K562 (cell line): ENCODE measurements around the gene CYS1. TPM values are rescaled to one million over a fixed set of nuclear protein-coding genes. Genes with fewer than 3 reads are reported as not detected.

ENCODE experiments used
- ATAC-seq: fragments of 200-7000 bp; cut with Tn5 transposase; 3 replicates; pipeline ENCODE4 v1.9.1; 2020; ENCODE audit warnings: moderate library complexity
- BruUV-seq: library from RNA; stranded (reverse); fragments of 400-500 nt; replicated peaks from 2 replicates; lab custom pipeline; 2021; lab: Mats Ljungman, UMichigan
- CTCF ChIA-PET: fragments of 300-600 bp; formaldehyde crosslinking; extraction: SDS; loops from one replicate; lab custom pipeline; 2021; ENCODE audit warnings: low intra/inter-chr PET ratio; lab: Yijun Ruan, JAX
- POLR2A ChIA-PET: fragments of 300-600, 350-650 bp; sonication (Branson Sonifier 250); formaldehyde crosslinking; extraction: SDS; loops from one replicate; lab custom pipeline; 2021; ENCODE audit warnings: antibody characterized with exemption, inconsistent platforms; lab: Yijun Ruan, JAX
- DNase-seq, 4 experiments: peaks; one replicate each; pipeline versions ENCODE4 v3.0.0 to v3.0.0-alpha.2; 2011 to 2018; ENCODE audit warnings: low spot score in 3 of 4, mixed read lengths in 3 of 4; ENCODE audit errors: extremely low read depth in 1 of 4
- FAIRE-seq: peaks from 2 replicates; lab custom pipeline; 2011; peaks lifted over from hg19 to GRCh38; lab: Jason Lieb, UNC
- H2AFZ ChIP-seq: 2 replicates; pipeline ENCODE4 v1.6.0; 2011; ENCODE audit warnings: low read depth, low read length, control low read depth, inconsistent platforms
- H3K27ac ChIP-seq: fragments of 200-600 bp; 3 replicates; pipeline ENCODE4 v1.8.0; 2011; ENCODE audit warnings: low read depth, mild to moderate bottlenecking, control low read depth, inconsistent platforms, low read length, moderate library complexity, mixed read lengths; ENCODE audit errors: extremely low read depth
- H3K27me3 ChIP-seq, 2 experiments: fragments of 300-600 bp in 1 of 2; 2 replicates in 1 of 2; 3 replicates in 1 of 2; pipeline versions ENCODE4 v1.6.0 to v1.8.0; 2011; ENCODE audit warnings: inconsistent platforms in 2 of 2, low read length in 2 of 2, mild to moderate bottlenecking in 1 of 2, mixed read lengths in 1 of 2, moderate library complexity in 1 of 2; ENCODE audit not compliant: control insufficient read depth in 2 of 2, insufficient read depth in 2 of 2
- H3K36me3 ChIP-seq: fragments of 300-600 bp; 3 replicates; pipeline ENCODE4 v1.8.0; 2011; ENCODE audit warnings: mild to moderate bottlenecking, low read length, inconsistent platforms; ENCODE audit not compliant: control insufficient read depth, insufficient read depth
- H3K4me1 ChIP-seq, 2 experiments: fragments of 200-600 bp in 1 of 2; replicated peaks in 1 of 2; 2 replicates in 1 of 2; 3 replicates in 1 of 2; pipeline versions ENCODE4 v1.5.1 to v1.8.0; 2011; ENCODE audit warnings: inconsistent platforms in 2 of 2, low read length in 2 of 2, mild to moderate bottlenecking in 1 of 2, mixed read lengths in 1 of 2, moderate library complexity in 1 of 2; ENCODE audit not compliant: control insufficient read depth in 2 of 2, insufficient read depth in 2 of 2
- H3K4me2 ChIP-seq: 2 replicates; pipeline ENCODE4 v1.6.1; 2011; ENCODE audit warnings: low read length, control low read depth, inconsistent platforms, mixed read lengths; ENCODE audit not compliant: insufficient read depth
- H3K4me3 ChIP-seq: fragments of 200-600 bp; sonication (generic), shearing (Covaris generic); 2 replicates; pipeline ENCODE4 v1.5.1; 2016; ENCODE audit warnings: control low read depth, inconsistent platforms
- H3K79me2 ChIP-seq: fragments of 200-600 bp; 3 replicates; pipeline ENCODE4 v1.8.0; 2011; ENCODE audit warnings: low read length, inconsistent platforms; ENCODE audit not compliant: control insufficient read depth, insufficient read depth
- H3K9ac ChIP-seq, 2 experiments: 2 replicates each; pipeline versions ENCODE4 v1.6.0 to v1.6.1; 2011; ENCODE audit warnings: low read depth in 2 of 2, low read length in 2 of 2, control low read depth in 1 of 2, inconsistent platforms in 1 of 2, mild to moderate bottlenecking in 1 of 2, mixed read lengths in 1 of 2; ENCODE audit not compliant: insufficient read depth in 1 of 2
- H3K9me1 ChIP-seq: one replicate; pipeline ENCODE4 v1.6.0; 2011; ENCODE audit warnings: inconsistent platforms, mild to moderate bottlenecking, low read length, moderate library complexity; ENCODE audit not compliant: control insufficient read depth, insufficient read depth
- H3K9me3 ChIP-seq: replicated peaks from 2 replicates; pipeline ENCODE4 v1.5.1; 2011; ENCODE audit warnings: low read depth, low read length, inconsistent platforms; ENCODE audit not compliant: control insufficient read depth, insufficient read depth
- H4K20me1 ChIP-seq: replicated peaks from 2 replicates; pipeline ENCODE4 v1.6.1; 2011; ENCODE audit warnings: low read length, inconsistent platforms, mixed read lengths; ENCODE audit not compliant: control insufficient read depth, insufficient read depth
- CHD2 ChIP-seq: IDR thresholded peaks from 2 replicates; pipeline ENCODE4 v1.6.1; 2011; ENCODE audit warnings: low read depth, low read length
- CREB3L1 ChIP-seq: fragments of 450-650 bp; IDR thresholded peaks from 2 replicates; pipeline ENCODE4 v1.6.1; 2014; ENCODE audit warnings: low read depth, mild to moderate bottlenecking, moderate library complexity, borderline replicate concordance
- ETS2 ChIP-seq: IDR thresholded peaks from 2 replicates; pipeline ENCODE4 v1.6.1; 2016; ENCODE audit warnings: borderline replicate concordance, missing genetic modification characterization, mild to moderate bottlenecking, moderate library complexity, missing compliant biosample characterization; ENCODE audit not compliant: poor library complexity, severe bottlenecking
- FOXA1 ChIP-seq: fragments of 450-650 bp; IDR thresholded peaks from 2 replicates; pipeline ENCODE4 v1.6.1; 2016; ENCODE audit warnings: mild to moderate bottlenecking, borderline replicate concordance
- FOXM1 ChIP-seq, 2 experiments: fragments of 450-650 bp in 1 of 2; sonication (generic) in 1 of 2; formaldehyde crosslinking in 1 of 2; IDR thresholded peaks; 2 replicates each; pipeline versions ENCODE4 v1.6.1 to v1.9.0; 2017 to 2022; ENCODE audit warnings: low read depth in 2 of 2, mild to moderate bottlenecking in 2 of 2, missing genetic modification reagents in 1 of 2, moderate library complexity in 1 of 2
- MCM7 ChIP-seq, 2 experiments: fragments of 450-650 bp; IDR thresholded peaks; 2 replicates each; pipeline ENCODE4 v1.6.1; 2016 to 2018
- MXD1 ChIP-seq: fragments of 250-450 bp; sonication (Bioruptor Pico); IDR thresholded peaks from 2 replicates; pipeline ENCODE4 v1.8.0; 2021; ENCODE audit warnings: borderline replicate concordance, mild to moderate bottlenecking, moderate library complexity; ENCODE audit not compliant: poor library complexity, severe bottlenecking
- NFRKB ChIP-seq: fragments of 450-650 bp; IDR thresholded peaks from 2 replicates; pipeline ENCODE4 v1.6.1; 2016; ENCODE audit warnings: low read depth
- ZNF644 ChIP-seq: fragments of 200-800 bp; sonication (Bioruptor generic); IDR thresholded peaks from 2 replicates; pipeline ENCODE4 v1.6.1; 2016; ENCODE audit warnings: low read depth, missing genetic modification characterization, missing compliant biosample characterization
- ZSCAN29 ChIP-seq: fragments of 450-650 bp; IDR thresholded peaks from 2 replicates; pipeline ENCODE4 v1.6.1; 2017
- WGBS: fragments of 100-300 bp; shearing (Covaris generic); methylation state at CpG from one replicate; pipeline ENCODE4 v1.1.6; 2016; ENCODE audit warnings: low coverage, mixed read lengths; ENCODE audit not compliant: insufficient coverage; ENCODE audit errors: missing lambda C conversion rate; 5-methylcytosine and 5-hydroxymethylcytosine counted together
- in situ Hi-C: fragments of 300-500 bp; cut with MboI; formaldehyde crosslinking; loops from 4 replicates; pipeline ENCODE4 v1.15.0; 2018; ENCODE audit warnings: inconsistent platforms, mixed read lengths
- intact Hi-C: fragments of 100-400 bp; cut with micrococcal nuclease; formaldehyde crosslinking; loops from 2 replicates; pipeline ENCODE4 v1.14.2; 2022
- polyA plus RNA-seq, 8 experiments: library from polyadenylated mRNA; depleted of rRNA in 4 of 8; stranded (reverse) in 5 of 8; unstranded in 3 of 8; fragments of >200 nt; fragmentation: Nextera tagmentation in 2 of 8; fragmentation: Illumina TruSeq in 1 of 8; extraction: Ambion mirVana in 2 of 8; extraction: Trizol in 1 of 8; gene quantifications; 2 replicates each; pipeline versions ENCODE4 v1.2.1 to v1.2.3, GENCODE V29; 2011 to 2014; ENCODE audit warnings: inconsistent platforms in 1 of 8, missing spikeins in 1 of 8
- total RNA-seq, 7 experiments: library from RNA; depleted of rRNA in 6 of 7; stranded (reverse); fragments of >200 nt in 6 of 7; fragmentation: Illumina TruSeq in 2 of 7; extraction: Trizol in 2 of 7; gene quantifications; 2 replicates each; pipeline versions ENCODE4 v1.2.1 to v1.2.3, GENCODE V29; 2011 to 2021; ENCODE audit warnings: low replicate concordance in 1 of 7
- TF ChIP-seq, protein P1 (sequence below): IDR thresholded peaks from 3 replicates; pipeline ENCODE4 v1.6.1; 2011; ENCODE audit warnings: borderline replicate concordance, mild to moderate bottlenecking, moderate library complexity; ENCODE audit not compliant: insufficient read length; ENCODE audit errors: extremely low read depth
- TF ChIP-seq, protein P2 (sequence below): fragments of 450-650 bp; formaldehyde crosslinking; conservative IDR thresholded peaks from 2 replicates; pipeline ENCODE4 v1.4.0; 2022; ENCODE audit warnings: mild to moderate bottlenecking, missing genetic modification characterization

Gene CYS1
- total and polyA plus RNA-seq, 9 of the 15 experiments (the other 6 are each of a cell fraction or from before 2014, with no cell fraction given): 0.11 to 0.13 TPM; not detected in 7

DNA sequence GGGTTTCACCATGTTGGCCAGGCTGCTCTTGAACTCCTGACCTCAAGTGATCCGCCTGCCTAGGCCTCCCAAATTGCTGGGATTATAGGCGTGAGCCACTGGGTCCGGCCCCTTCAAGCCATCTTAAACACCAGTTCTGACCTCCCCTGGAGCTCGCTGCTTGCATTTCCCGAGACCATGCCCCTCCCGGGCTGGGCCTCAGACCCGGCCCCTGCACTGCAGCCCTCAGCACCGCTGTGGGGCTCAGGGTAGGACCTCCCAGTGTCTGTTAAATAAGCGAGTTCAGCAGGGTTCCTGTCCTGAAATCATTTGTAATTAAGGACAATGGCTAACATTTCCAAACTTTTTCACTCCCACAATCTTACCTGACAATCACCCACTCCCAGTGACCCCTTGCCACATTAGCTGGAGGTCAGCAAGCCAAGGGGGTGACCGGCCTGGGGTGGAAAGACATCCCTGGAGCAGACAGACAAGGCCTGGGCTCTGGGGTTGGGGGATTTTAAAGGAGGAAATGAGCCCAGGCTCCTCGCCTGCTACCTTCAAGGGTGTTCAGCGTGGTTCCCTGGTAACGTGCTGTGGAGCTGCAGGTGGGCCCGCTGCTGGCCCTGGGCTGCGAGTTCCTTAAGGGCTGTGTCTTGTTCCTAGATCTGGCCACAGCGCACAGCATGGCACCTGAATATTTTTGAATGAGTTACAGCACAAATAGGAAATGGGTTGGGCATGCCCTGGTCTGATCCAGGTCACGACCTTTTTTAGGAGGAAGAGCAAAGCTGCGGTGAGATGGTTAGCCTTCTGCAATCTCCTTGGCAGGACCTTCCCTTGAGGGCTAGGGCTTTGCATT, 15.1 kb downstream of the CYS1 start:
- ATAC-seq (no peak), DNase-seq (no peak), FAIRE-seq (no peak)
- 66% methylated on average over 14 of the region's 18 CpGs for WGBS
- no peak overlapping the region for H3K27ac ChIP-seq
- no TSS peak for BruUV-seq
- H2AFZ ChIP-seq: no peak overlapping the region
- ChIA-PET POLR2A (interaction anchor here (1.1 to 1.7 kb wide), 2 partner anchors 10 to 31 kb away, joined by 3 to 6 read pairs; no protein-coding TSS in a partner anchor), CTCF (no interaction called here)
- peaks cover 1% of the 10 kb centered on the region; the same call in 1 of the 2 replicates for H3K9me3 ChIP-seq
- no peaks in the 10 kb centered on the region for H3K36me3 ChIP-seq
- H3K4me3 ChIP-seq: no peak overlapping the region
- in situ Hi-C loops: loop anchor here (5.0 kb wide), 1 partner anchor 352 kb away; no protein-coding TSS in a partner anchor
- no peak overlapping the region for H3K4me2 ChIP-seq
- no peaks in the 10 kb centered on the region for H3K79me2 ChIP-seq
- intact Hi-C loops: no loop called here
- H3K9me1 ChIP-seq: no peaks in the 10 kb centered on the region
- no peaks in the 10 kb centered on the region for H4K20me1 ChIP-seq
- peaks cover 0 to 20% of the 10 kb centered on the region in 2 experiments; a peak in 2 of 5 replicates for H3K4me1 ChIP-seq
- no peaks in the 10 kb centered on the region for H3K27me3 ChIP-seq
- peak overlapping the region in 1 of 2 experiments; percentile 76; a peak in 2 of 4 replicates for H3K9ac ChIP-seq
- TF ChIP-seq ETS2 (tag) (no peak), MCM7 (IDR thresholded peaks at IDR 0.05) (no peak), ZSCAN29 (no peak), CREB3L1 (no peak), CHD2 (no peak), FOXA1 (no peak), MXD1 (CRISPR knock-in tag) (no peak), NFRKB (no peak), FOXM1 (IDR thresholded peaks at IDR 0.05; ENCODE audit: low read depth) (no peak), FOXM1 (CRISPR knock-in tag; IDR thresholded peaks at IDR 0.05; ENCODE audit: low read depth) (no peak), ZNF644 (tag) (no peak)
- TF ChIP-seq, protein P1, sequence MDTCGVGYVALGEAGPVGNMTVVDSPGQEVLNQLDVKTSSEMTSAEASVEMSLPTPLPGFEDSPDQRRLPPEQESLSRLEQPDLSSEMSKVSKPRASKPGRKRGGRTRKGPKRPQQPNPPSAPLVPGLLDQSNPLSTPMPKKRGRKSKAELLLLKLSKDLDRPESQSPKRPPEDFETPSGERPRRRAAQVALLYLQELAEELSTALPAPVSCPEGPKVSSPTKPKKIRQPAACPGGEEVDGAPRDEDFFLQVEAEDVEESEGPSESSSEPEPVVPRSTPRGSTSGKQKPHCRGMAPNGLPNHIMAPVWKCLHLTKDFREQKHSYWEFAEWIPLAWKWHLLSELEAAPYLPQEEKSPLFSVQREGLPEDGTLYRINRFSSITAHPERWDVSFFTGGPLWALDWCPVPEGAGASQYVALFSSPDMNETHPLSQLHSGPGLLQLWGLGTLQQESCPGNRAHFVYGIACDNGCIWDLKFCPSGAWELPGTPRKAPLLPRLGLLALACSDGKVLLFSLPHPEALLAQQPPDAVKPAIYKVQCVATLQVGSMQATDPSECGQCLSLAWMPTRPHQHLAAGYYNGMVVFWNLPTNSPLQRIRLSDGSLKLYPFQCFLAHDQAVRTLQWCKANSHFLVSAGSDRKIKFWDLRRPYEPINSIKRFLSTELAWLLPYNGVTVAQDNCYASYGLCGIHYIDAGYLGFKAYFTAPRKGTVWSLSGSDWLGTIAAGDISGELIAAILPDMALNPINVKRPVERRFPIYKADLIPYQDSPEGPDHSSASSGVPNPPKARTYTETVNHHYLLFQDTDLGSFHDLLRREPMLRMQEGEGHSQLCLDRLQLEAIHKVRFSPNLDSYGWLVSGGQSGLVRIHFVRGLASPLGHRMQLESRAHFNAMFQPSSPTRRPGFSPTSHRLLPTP: no peak
- TF ChIP-seq, protein P2, sequence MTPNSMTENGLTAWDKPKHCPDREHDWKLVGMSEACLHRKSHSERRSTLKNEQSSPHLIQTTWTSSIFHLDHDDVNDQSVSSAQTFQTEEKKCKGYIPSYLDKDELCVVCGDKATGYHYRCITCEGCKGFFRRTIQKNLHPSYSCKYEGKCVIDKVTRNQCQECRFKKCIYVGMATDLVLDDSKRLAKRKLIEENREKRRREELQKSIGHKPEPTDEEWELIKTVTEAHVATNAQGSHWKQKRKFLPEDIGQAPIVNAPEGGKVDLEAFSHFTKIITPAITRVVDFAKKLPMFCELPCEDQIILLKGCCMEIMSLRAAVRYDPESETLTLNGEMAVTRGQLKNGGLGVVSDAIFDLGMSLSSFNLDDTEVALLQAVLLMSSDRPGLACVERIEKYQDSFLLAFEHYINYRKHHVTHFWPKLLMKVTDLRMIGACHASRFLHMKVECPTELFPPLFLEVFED (CRISPR knock-in tag): no peak
